Breast epithelium (tissue), 3 donors: ENCODE data around the gene UGGT1.

Source experiments
- CTCF ChIP-seq, 3 donors: fragments of 450-650 bp; IDR thresholded peaks; one replicate each; pipeline ENCODE4 v1.5.1; 2016 to 2017; ENCODE audit warnings: antibody characterized with exemption in 3 of 3, mild to moderate bottlenecking in 3 of 3, moderate library complexity in 3 of 3
- POLR2A ChIP-seq: fragments of 450-650 bp; IDR thresholded peaks from one replicate; pipeline ENCODE4 v1.6.1; 2016; ENCODE audit warnings: antibody characterized with exemption, mild to moderate bottlenecking, moderate library complexity
- POLR2AphosphoS5 ChIP-seq, 3 donors: sonication (generic); formaldehyde crosslinking; IDR thresholded peaks; one replicate each; pipeline ENCODE4 v1.6.1; 2017; ENCODE audit warnings: antibody characterized with exemption in 3 of 3

- TF ChIP-seq POLR2A (no peak), CTCF (IDR thresholded peaks at IDR 0.05) (no peak), POLR2AphosphoS5 (IDR thresholded peaks at IDR 0.05) (no peak)
These were observed 123.3 kb downstream of the UGGT1 start for GRCh38 chr2:128214251-128214650.
